OCI-LY7 (cell line): ENCODE results near the gene ELL2. TPM values are rescaled to one million over a fixed set of nuclear protein-coding genes. Genes with fewer than 3 reads are reported as not detected.

Experiments used
- BruUV-seq: library from RNA; stranded (reverse); fragments of 400-500 nt; replicated peaks from 2 replicates; lab custom pipeline; 2021; lab: Mats Ljungman, UMichigan
- CTCF ChIA-PET: fragments of 300-600 bp; sonication (Branson Sonifier 250); formaldehyde crosslinking; loops from one replicate; lab custom pipeline; 2022; ENCODE audit warnings: antibody characterized with exemption; ENCODE audit not compliant: unreplicated experiment; lab: Charles Lee
- POLR2A ChIA-PET: fragments of 300-600 bp; sonication (Branson Sonifier 250); formaldehyde crosslinking; loops from one replicate; lab custom pipeline; 2022; ENCODE audit warnings: antibody characterized with exemption; lab: Charles Lee
- DNase-seq: peaks from one replicate; pipeline ENCODE4 v3.0.0-alpha.2; 2015; ENCODE audit warnings: low spot score
- H2AFZ ChIP-seq: fragments of 200-600 bp; sonication (generic), shearing (Covaris generic); 2 replicates; pipeline ENCODE4 v1.6.1; 2014; ENCODE audit warnings: mild to moderate bottlenecking, antibody characterized with exemption, low read length, moderate library complexity
- H3K27ac ChIP-seq: fragments of 200-600 bp; sonication (generic); 2 replicates; pipeline ENCODE4 v1.5.1; 2014; ENCODE audit warnings: mixed run types, low read depth, mild to moderate bottlenecking, moderate library complexity, low read length, inconsistent platforms; ENCODE audit not compliant: poor library complexity, severe bottlenecking
- H3K36me3 ChIP-seq: fragments of 200-600 bp; sonication (generic); 2 replicates; pipeline ENCODE4 v1.6.1; 2014; ENCODE audit warnings: mild to moderate bottlenecking, antibody characterized with exemption, low read length, moderate library complexity, mixed read lengths; ENCODE audit not compliant: insufficient read depth
- H3K4me1 ChIP-seq: fragments of 200-600 bp; sonication (generic); 2 replicates; pipeline ENCODE4 v1.5.1; 2014; ENCODE audit warnings: mild to moderate bottlenecking, low read length; ENCODE audit not compliant: insufficient read depth, poor library complexity, severe bottlenecking
- H3K4me2 ChIP-seq: fragments of 200-600 bp; sonication (generic); 2 replicates; pipeline ENCODE4 v1.6.1; 2014; ENCODE audit warnings: mild to moderate bottlenecking, low read length
- H3K4me3 ChIP-seq: fragments of 200-600 bp; sonication (generic); 2 replicates; pipeline ENCODE4 v1.5.1; 2014; ENCODE audit warnings: mild to moderate bottlenecking, low read depth, low read length; ENCODE audit not compliant: poor library complexity, severe bottlenecking
- H3K79me2 ChIP-seq: fragments of 200-600 bp; sonication (generic); 2 replicates; pipeline ENCODE4 v1.6.1; 2016; ENCODE audit warnings: low read depth, mild to moderate bottlenecking, low read length, moderate library complexity, mixed read lengths; ENCODE audit not compliant: insufficient read depth
- H3K9me2 ChIP-seq: fragments of 200-600 bp; sonication (generic); 2 replicates; pipeline ENCODE4 v1.6.1; 2016; ENCODE audit warnings: mild to moderate bottlenecking, low read length, mixed read lengths; ENCODE audit not compliant: insufficient read depth
- H3K9me3 ChIP-seq: fragments of 200-600 bp; sonication (generic); 2 replicates; pipeline ENCODE4 v1.6.1; 2014; ENCODE audit warnings: mild to moderate bottlenecking, mixed run types, low read length, mixed read lengths
- H4K20me1 ChIP-seq: fragments of 200-600 bp; sonication (generic); 2 replicates; pipeline ENCODE4 v1.6.1; 2014; ENCODE audit warnings: mild to moderate bottlenecking, antibody characterized with exemption, low read length, moderate library complexity, mixed read lengths; ENCODE audit not compliant: insufficient read depth
- CTCF ChIP-seq: fragments of 200-600 bp; sonication (generic); conservative IDR thresholded peaks from 2 replicates; pipeline ENCODE4 v1.5.1; 2014; ENCODE audit warnings: mild to moderate bottlenecking, antibody characterized with exemption, low read length, moderate library complexity, mixed read lengths
- EZH2phosphoT487 ChIP-seq: fragments of 200-600 bp; sonication (generic); IDR thresholded peaks from 2 replicates; pipeline ENCODE4 v1.6.1; 2018; ENCODE audit warnings: low read depth, borderline replicate concordance, mild to moderate bottlenecking, mixed run types, antibody characterized with exemption, low read length, moderate library complexity, mixed read lengths
- intact Hi-C: fragments of 100-400 bp; cut with micrococcal nuclease; formaldehyde crosslinking; loops from one replicate; pipeline ENCODE4 v1.10.0; 2022; ENCODE audit not compliant: unreplicated experiment
- total RNA-seq, 2 experiments: library from RNA; depleted of rRNA in 1 of 2; stranded (reverse); fragments of >200 nt in 1 of 2; shearing (Covaris generic) in 1 of 2; gene quantifications; 2 replicates each; pipeline ENCODE4 v1.2.3, GENCODE V29; 2014 to 2022

Gene ELL2
- total RNA-seq, 2 experiments from 2014 or later, result 0.98 to 4.7 TPM

GRCh38 chr5:95846554-95847260, 114.9 kb downstream of the ELL2 start:
- TF ChIP-seq CTCF (peak; percentile 99), EZH2phosphoT487 (no peak)
- no peaks in the 10 kb centered on the region for H4K20me1 ChIP-seq
- DNase-seq, result peak; percentile 81
- H2AFZ ChIP-seq, result no peak overlapping the region; the same call in 1 of the 2 replicates
- H3K4me3 ChIP-seq, result no peak overlapping the region
- H3K27ac ChIP-seq, result no peak overlapping the region
- CTCF ChIA-PET, result interaction anchor here (1.2 kb wide), 1 partner anchor 66 kb away, joined by 5 read pairs; no protein-coding TSS in a partner anchor
- POLR2A ChIA-PET, result interaction anchor here (0.7 to 3.7 kb wide), 4 partner anchors 63 to 76 kb away, joined by 3 to 11 read pairs (median 4); no protein-coding TSS in a partner anchor
- peaks cover 6% of the 10 kb centered on the region for H3K4me1 ChIP-seq
- no peak overlapping the region for H3K4me2 ChIP-seq
- BruUV-seq, result no TSS peak
- no peaks in the 10 kb centered on the region for H3K9me2 ChIP-seq
- no peaks in the 10 kb centered on the region for H3K9me3 ChIP-seq
- H3K36me3 ChIP-seq, result no peaks in the 10 kb centered on the region
- no peaks in the 10 kb centered on the region for H3K79me2 ChIP-seq
- intact Hi-C loops, result loop anchor here (1.0 to 5.0 kb wide), 5 partner anchors 65 to 879 kb away; partner anchors contain the start of gene ARSK

GRCh38 chr5:95845391-95845790, 116.3 kb downstream of the ELL2 start:
- peaks cover 6% of the 10 kb centered on the region for H3K4me1 ChIP-seq
- H3K9me2 ChIP-seq, result no peaks in the 10 kb centered on the region
- no peak for DNase-seq
- no peak for TF ChIP-seq EZH2phosphoT487
- no peak for TF ChIP-seq CTCF
- H3K79me2 ChIP-seq, result no peaks in the 10 kb centered on the region
- H4K20me1 ChIP-seq, result no peaks in the 10 kb centered on the region
- H2AFZ ChIP-seq, result no peak overlapping the region
- H3K36me3 ChIP-seq, result no peaks in the 10 kb centered on the region
- H3K9me3 ChIP-seq, result no peaks in the 10 kb centered on the region
- H3K4me3 ChIP-seq, result no peak overlapping the region
- no peak overlapping the region for H3K4me2 ChIP-seq
- POLR2A ChIA-PET, result interaction anchor here (0.6 to 0.8 kb wide), 2 partner anchors 15 to 76 kb away, joined by 3 read pairs; no protein-coding TSS in a partner anchor
- BruUV-seq, result no TSS peak
- CTCF ChIA-PET, result no interaction called here
- H3K27ac ChIP-seq, result no peak overlapping the region
- intact Hi-C loops, result loop anchor here (5.0 kb wide), 3 partner anchors 183 to 878 kb away; partner anchors contain the start of gene ARSK
